Hematopoietic multipotent progenitor cell treated with erythropoietin and hydrocortisone succinate and interleukin-3 and kit ligand, for 6 days (in vitro differentiated cells): ENCODE data around the gene MYL5.
"Not testable (repeated sequence)": the region's sequence is repeated elsewhere in the genome, so short reads cannot be mapped to it uniquely, and the experiment has no call there.

Source experiments
- DNase-seq: peaks from one replicate; pipeline ENCODE4 v3.0.0-alpha.2; 2015

The MYL5 gene

GRCh38 chr4:657834-658667 is 16.3 kb upstream of the MYL5 start:
- DNase-seq, result no peak

- DNase-seq, result no peak
Measured at GRCh38 chr4:658681-659667, 15.4 kb upstream of the MYL5 start.

GRCh38 chr4:659851-660250 is 14.5 kb upstream of the MYL5 start:
- DNase-seq, result no peak

GRCh38 chr4:660401-660800 is 13.9 kb upstream of the MYL5 start:
- DNase-seq, result no peak

- no peak for DNase-seq
Measured at GRCh38 chr4:661231-661630, 13.1 kb upstream of the MYL5 start.

- DNase-seq, result no peak
Measured at GRCh38 chr4:661881-662761, 12.2 kb upstream of the MYL5 start.

GRCh38 chr4:663046-663437 is 11.3 kb upstream of the MYL5 start:
- DNase-seq, result no peak

- peak; percentile 90 for DNase-seq
Measured at GRCh38 chr4:663438-664428, 10.6 kb upstream of the MYL5 start.

GRCh38 chr4:664713-665231 is 9.6 kb upstream of the MYL5 start:
- no peak for DNase-seq

GRCh38 chr4:665381-665750 is 9.0 kb upstream of the MYL5 start:
- no peak for DNase-seq

- DNase-seq, result no peak
Measured at GRCh38 chr4:665751-666435, 8.4 kb upstream of the MYL5 start.

GRCh38 chr4:666436-666810 is 7.9 kb upstream of the MYL5 start:
- no peak for DNase-seq

- no peak for DNase-seq
Measured at GRCh38 chr4:666822-667544, 7.4 kb upstream of the MYL5 start.

- DNase-seq, result no peak
Measured at GRCh38 chr4:667545-667925, 6.8 kb upstream of the MYL5 start.

- DNase-seq, result not testable (repeated sequence)
Measured at GRCh38 chr4:668219-668618, 6.1 kb upstream of the MYL5 start.

- DNase-seq, result not testable (repeated sequence)
Measured at GRCh38 chr4:669806-670559, 4.4 kb upstream of the MYL5 start.

- no peak for DNase-seq
Measured at GRCh38 chr4:671769-672168, 2.6 kb upstream of the MYL5 start.

GRCh38 chr4:673349-674091 is 822 bp upstream of the MYL5 start:
- DNase-seq, result peak; percentile 62
